HCEC 1CT (cell line): Measurements from ENCODE around the gene SLC66A2.

Experiments used
- DNase-seq: peaks from one replicate; pipeline ENCODE4 v3.0.0-alpha.2; 2017

Gene SLC66A2

GRCh38 chr18:79917169-79917852, 34.1 kb downstream of the SLC66A2 start:
- no peak for DNase-seq

GRCh38 chr18:79916546-79917168, 34.8 kb downstream of the SLC66A2 start:
- DNase-seq, result no peak

GRCh38 chr18:79916128-79916494, 35.3 kb downstream of the SLC66A2 start:
- no peak for DNase-seq

- DNase-seq, result no peak
Observed at GRCh38 chr18:79915161-79916127, 36.0 kb downstream of the SLC66A2 start.

- no peak for DNase-seq
Observed at GRCh38 chr18:79914614-79915160, 36.8 kb downstream of the SLC66A2 start.

GRCh38 chr18:79912994-79913831, 38.2 kb downstream of the SLC66A2 start:
- DNase-seq, result no peak

- DNase-seq, result no peak
Observed at GRCh38 chr18:79912409-79912991, 39.0 kb downstream of the SLC66A2 start.

GRCh38 chr18:79911344-79912270, 39.8 kb downstream of the SLC66A2 start:
- no peak for DNase-seq

- DNase-seq, result no peak
Observed at GRCh38 chr18:79910563-79911343, 40.7 kb downstream of the SLC66A2 start.

GRCh38 chr18:79906706-79907105, 44.7 kb downstream of the SLC66A2 start:
- DNase-seq, result no peak

GRCh38 chr18:79905993-79906392, 45.5 kb downstream of the SLC66A2 start:
- DNase-seq, result no peak

- DNase-seq, result no peak
Observed at GRCh38 chr18:79905389-79905911, 46.0 kb downstream of the SLC66A2 start.

- no peak for DNase-seq
Observed at GRCh38 chr18:79904357-79905147, 46.9 kb downstream of the SLC66A2 start.

GRCh38 chr18:79903787-79904356, 47.6 kb downstream of the SLC66A2 start:
- DNase-seq, result no peak

GRCh38 chr18:79903071-79903635, 48.3 kb downstream of the SLC66A2 start:
- no peak for DNase-seq

GRCh38 chr18:79902640-79903039, 48.8 kb downstream of the SLC66A2 start:
- no peak for DNase-seq

- no peak for DNase-seq
Observed at GRCh38 chr18:79902075-79902474, 49.4 kb downstream of the SLC66A2 start.

- no peak for DNase-seq
Observed at GRCh38 chr18:79901665-79902064, 49.8 kb downstream of the SLC66A2 start.
